GM12878 (cell line): ENCODE data around the gene RIMBP2. TPM values are rescaled to one million over a fixed set of nuclear protein-coding genes. Genes with fewer than 3 reads are reported as not detected.

Experiments
- ATAC-seq: fragments of 200-7000 bp; cut with Tn5 transposase; 3 replicates; pipeline ENCODE4 v1.9.1; 2020; ENCODE audit warnings: mild to moderate bottlenecking, moderate library complexity
- BruUV-seq: library from RNA; stranded (reverse); fragments of 400-500 nt; replicated peaks from 2 replicates; lab custom pipeline; 2021; lab: Mats Ljungman, UMichigan
- CTCF ChIA-PET: fragments of 300-600 bp; sonication (Branson Sonifier 250); formaldehyde crosslinking; extraction: SDS; loops from one replicate; lab custom pipeline; 2021; ENCODE audit warnings: inconsistent platforms; lab: Yijun Ruan, JAX
- POLR2A ChIA-PET: fragments of 350-600 bp; formaldehyde crosslinking; extraction: SDS; loops from one replicate; lab custom pipeline; 2021; ENCODE audit warnings: inconsistent platforms; lab: Charles Lee
- RAD21 ChIA-PET: fragments of 300-600 bp; sonication (Branson Sonifier 250); formaldehyde crosslinking; loops from one replicate; lab custom pipeline; 2023; ENCODE audit warnings: antibody characterized with exemption; ENCODE audit not compliant: unreplicated experiment; lab: Charles Lee
- SMC1A ChIA-PET: fragments of 300-600 bp; sonication (Branson Sonifier 250); formaldehyde crosslinking; loops from one replicate; lab custom pipeline; 2023; ENCODE audit not compliant: unreplicated experiment, uncharacterized antibody; lab: Charles Lee
- DNase-seq: peaks from one replicate; pipeline ENCODE4 v3.0.0-alpha.2; 2011; ENCODE audit warnings: low read depth, low spot score
- FAIRE-seq: peaks from 3 replicates; lab custom pipeline; 2011; peaks lifted over from hg19 to GRCh38; lab: Jason Lieb, UNC
- H2AFZ ChIP-seq: 2 replicates; pipeline ENCODE4 v1.6.0; 2011; ENCODE audit warnings: low read depth, low read length, control low read depth; ENCODE audit not compliant: control insufficient read depth
- H3K27ac ChIP-seq: 2 replicates; pipeline ENCODE4 v1.5.1; 2011; ENCODE audit warnings: control low read depth; ENCODE audit not compliant: control insufficient read depth, insufficient read depth
- H3K27me3 ChIP-seq, 2 experiments: replicated peaks in 1 of 2; 2 replicates each; pipeline versions ENCODE4 v1.6.0 to v1.6.1; 2011; ENCODE audit warnings: low read length in 1 of 2; ENCODE audit not compliant: control insufficient read depth in 2 of 2, insufficient read depth in 2 of 2
- H3K36me3 ChIP-seq, 2 experiments: 2 replicates each; pipeline ENCODE4 v1.5.1; 2011; ENCODE audit warnings: low read length in 1 of 2; ENCODE audit not compliant: control insufficient read depth in 2 of 2, insufficient read depth in 2 of 2
- H3K4me1 ChIP-seq: 2 replicates; pipeline ENCODE4 v1.6.1; 2011; ENCODE audit warnings: mild to moderate bottlenecking, low read length, moderate library complexity, mixed read lengths; ENCODE audit not compliant: control insufficient read depth, insufficient read depth
- H3K4me2 ChIP-seq: 2 replicates; pipeline ENCODE4 v1.6.0; 2011; ENCODE audit warnings: control low read depth; ENCODE audit not compliant: control insufficient read depth, insufficient read depth
- H3K4me3 ChIP-seq: fragments of 200-600 bp; sonication (generic); 2 replicates; pipeline ENCODE4 v1.5.1; 2016
- H3K79me2 ChIP-seq: 2 replicates; pipeline ENCODE4 v1.6.0; 2011; ENCODE audit warnings: low read length; ENCODE audit not compliant: control insufficient read depth, insufficient read depth
- H3K9ac ChIP-seq: 2 replicates; pipeline ENCODE4 v1.8.0; 2011; ENCODE audit warnings: low read length, control low read depth, mixed read lengths; ENCODE audit not compliant: control insufficient read depth, insufficient read depth
- H3K9me3 ChIP-seq: replicated peaks from 3 replicates; pipeline ENCODE4 v1.5.1; 2011; ENCODE audit warnings: mild to moderate bottlenecking, low read length; ENCODE audit not compliant: control insufficient read depth, insufficient read depth
- H4K20me1 ChIP-seq: 2 replicates; pipeline ENCODE4 v1.6.0; 2011; ENCODE audit not compliant: control insufficient read depth, insufficient read depth
- EGR1 ChIP-seq, 2 experiments: IDR thresholded peaks; 1 replicate in 1 of 2; 2 replicates in 1 of 2; pipeline ENCODE4 v1.6.1; 2011 to 2012; ENCODE audit warnings: low read depth in 2 of 2, low read length in 2 of 2, borderline replicate concordance in 1 of 2, mild to moderate bottlenecking in 1 of 2, moderate library complexity in 1 of 2
- GATAD2B ChIP-seq: fragments of 450-650 bp; conservative IDR thresholded peaks from 2 replicates; pipeline ENCODE4 v1.6.1; 2017; ENCODE audit warnings: low read depth, mild to moderate bottlenecking, moderate library complexity
- KLF5 ChIP-seq: fragments of 450-650 bp; IDR thresholded peaks from 2 replicates; pipeline ENCODE4 v1.6.1; 2014; ENCODE audit warnings: mild to moderate bottlenecking; ENCODE audit not compliant: partially characterized antibody
- LARP7 ChIP-seq: fragments of 450-650 bp; IDR thresholded peaks from 2 replicates; pipeline ENCODE4 v1.6.1; 2017; ENCODE audit warnings: mild to moderate bottlenecking
- MTA3 ChIP-seq: IDR thresholded peaks from 2 replicates; pipeline ENCODE4 v1.6.1; 2012; ENCODE audit warnings: low read length, inconsistent platforms, borderline replicate concordance
- RAD51 ChIP-seq: fragments of 450-650 bp; IDR thresholded peaks from 2 replicates; pipeline ENCODE4 v1.6.1; 2016; ENCODE audit warnings: moderate library complexity, mild to moderate bottlenecking, inconsistent platforms
- ZNF274 ChIP-seq: IDR thresholded peaks from one replicate; pipeline ENCODE4 v1.8.0; 2011; ENCODE audit not compliant: insufficient read length, insufficient read depth
- WGBS: methylation state at CpG from one replicate; pipeline ENCODE4 v1.1.6; 2016; ENCODE audit warnings: low lambda C conversion rate; ENCODE audit not compliant: insufficient replicate concordance, insufficient coverage; ENCODE audit errors: missing lambda C conversion rate; 5-methylcytosine and 5-hydroxymethylcytosine counted together
- in situ Hi-C: fragments of 300-500 bp; cut with MboI; formaldehyde crosslinking; loops from 9 replicates; pipeline ENCODE4 v1.14.3; 2018; ENCODE audit warnings: mixed read lengths
- intact Hi-C: fragments of 100-400 bp; cut with micrococcal nuclease; formaldehyde crosslinking; loops from one replicate; pipeline ENCODE4 v1.14.2; 2022; ENCODE audit not compliant: unreplicated experiment
- polyA plus RNA-seq, 11 experiments: library from polyadenylated mRNA; depleted of rRNA in 4 of 11; unstranded in 6 of 11; stranded (reverse) in 5 of 11; fragments of >200 nt; fragmentation: Nextera tagmentation in 4 of 11; fragmentation: Illumina TruSeq in 1 of 11; extraction: Ambion mirVana in 4 of 11; extraction: Trizol in 1 of 11; gene quantifications; 1 replicate in 1 of 11; 2 replicates in 10 of 11; pipeline versions ENCODE4 v1.2.1 to v1.2.3, GENCODE V29; 2011 to 2016; ENCODE audit warnings: inconsistent platforms in 2 of 11, missing spikeins in 2 of 11, low read depth in 1 of 11
- total RNA-seq, 4 experiments: library from RNA; depleted of rRNA in 3 of 4; stranded (reverse); fragments of >200 nt in 3 of 4; fragmentation: Illumina TruSeq in 1 of 4; extraction: Trizol in 1 of 4; gene quantifications; 2 replicates each; pipeline versions ENCODE4 v1.2.1 to v1.2.3, GENCODE V29; 2013 to 2021
- TF ChIP-seq, protein P1 (sequence below): fragments of 450-650 bp; formaldehyde crosslinking; IDR thresholded peaks from 2 replicates; pipeline ENCODE4 v1.4.0; 2022; ENCODE audit warnings: mild to moderate bottlenecking, moderate library complexity
- TF ChIP-seq, protein P2 (sequence below): IDR thresholded peaks from 2 replicates; pipeline ENCODE4 v1.6.1; 2012; ENCODE audit warnings: improper control_type of control experiment, low read depth, low read length; ENCODE audit not compliant: insufficient replicate concordance
- TF ChIP-seq, protein P3 (sequence below): fragments of 450-650 bp; IDR thresholded peaks from 2 replicates; pipeline ENCODE4 v1.6.1; 2017; ENCODE audit warnings: mild to moderate bottlenecking, low read depth, inconsistent platforms; ENCODE audit not compliant: poor library complexity, severe bottlenecking
- TF ChIP-seq, protein P4 (sequence below): fragments of 450-650 bp; IDR thresholded peaks from 2 replicates; pipeline ENCODE4 v1.6.1; 2016; ENCODE audit warnings: mild to moderate bottlenecking

RIMBP2 gene
- total and polyA plus RNA-seq, 10 of the 15 experiments (the other 5 are each of a cell fraction or from before 2014, with no cell fraction given) = 0.04 to 2.9 (median 0.07) TPM; not detected in 1

DNA sequence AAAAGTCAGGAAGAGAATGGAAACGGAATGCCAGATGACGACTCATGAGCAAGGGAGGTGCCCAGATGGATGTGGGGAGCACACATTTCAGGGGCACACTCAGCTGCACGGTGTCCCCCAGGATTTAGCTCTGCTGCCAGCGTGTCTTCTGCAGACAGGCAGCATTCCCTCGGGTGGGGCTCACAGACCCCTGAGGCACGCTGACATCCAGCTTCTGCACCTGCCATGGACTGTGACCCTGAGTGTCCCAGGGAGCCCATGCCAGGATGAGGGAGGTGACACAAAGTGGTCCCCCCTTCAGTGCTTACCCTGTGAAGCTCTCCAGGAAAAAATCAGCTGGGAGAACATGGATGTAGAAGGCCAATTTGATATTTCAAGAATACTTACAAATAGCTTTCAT lies 294.2 kb downstream of the RIMBP2 start (continued):
- no peak for TF ChIP-seq ZNF274
- TF ChIP-seq KLF5 = no peak
- TF ChIP-seq GATAD2B = no peak

DNA sequence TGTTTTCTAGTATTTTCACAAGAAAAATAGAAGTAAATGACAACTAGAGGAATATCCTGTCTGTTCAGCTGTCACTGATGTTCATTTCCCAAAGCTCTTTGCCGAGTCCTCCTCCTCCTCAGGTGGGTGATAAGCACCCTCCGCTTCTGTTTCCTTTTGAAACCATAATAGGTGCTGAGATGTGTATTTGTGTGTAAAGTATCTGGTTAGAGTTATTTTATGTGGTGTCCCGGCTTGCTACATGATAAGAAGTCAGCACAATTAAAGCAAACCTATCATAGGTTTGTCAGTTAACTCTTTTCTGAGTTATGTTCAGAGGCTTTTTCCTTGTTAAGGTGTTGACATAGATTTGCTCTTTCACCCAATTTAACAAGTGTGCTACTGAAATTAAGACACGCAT lies 296.0 kb downstream of the RIMBP2 start:
- in situ Hi-C loops (no loop called here), intact Hi-C loops (no loop called here)
- H3K9me3 ChIP-seq = no peaks in the 10 kb centered on the region; the same call in 2 of the 3 replicates
- H3K79me2 ChIP-seq = no peaks in the 10 kb centered on the region
- no peak overlapping the region for H3K9ac ChIP-seq
- 32% methylated on average over 4 of the region's 4 CpGs for WGBS
- ChIA-PET SMC1A (interaction anchor here (0.6 kb wide), 1 partner anchor 46 kb away, joined by 3 read pairs; no protein-coding TSS in a partner anchor), POLR2A (no interaction called here), RAD21 (no interaction called here), CTCF (no interaction called here)
- no peaks in the 10 kb centered on the region for H4K20me1 ChIP-seq
- no peaks in the 10 kb centered on the region for H3K27me3 ChIP-seq
- no peak for ATAC-seq
- no peak for DNase-seq
- no peaks in the 10 kb centered on the region for H3K4me1 ChIP-seq
- H3K36me3 ChIP-seq = no peaks in the 10 kb centered on the region
- no TSS peak for BruUV-seq
- H3K4me3 ChIP-seq = no peak overlapping the region
- H3K27ac ChIP-seq = no peak overlapping the region
- no peak overlapping the region for H3K4me2 ChIP-seq
- no peak for FAIRE-seq
- no peak overlapping the region for H2AFZ ChIP-seq
- TF ChIP-seq MTA3 = no peak
- no peak for TF ChIP-seq RAD51
- no peak for TF ChIP-seq EGR1 (IDR thresholded peaks at IDR 0.05; ENCODE audit: borderline replicate concordance in 1 of 2, low read depth in 2 of 2, low read length in 2 of 2)
- TF ChIP-seq, protein P1, sequence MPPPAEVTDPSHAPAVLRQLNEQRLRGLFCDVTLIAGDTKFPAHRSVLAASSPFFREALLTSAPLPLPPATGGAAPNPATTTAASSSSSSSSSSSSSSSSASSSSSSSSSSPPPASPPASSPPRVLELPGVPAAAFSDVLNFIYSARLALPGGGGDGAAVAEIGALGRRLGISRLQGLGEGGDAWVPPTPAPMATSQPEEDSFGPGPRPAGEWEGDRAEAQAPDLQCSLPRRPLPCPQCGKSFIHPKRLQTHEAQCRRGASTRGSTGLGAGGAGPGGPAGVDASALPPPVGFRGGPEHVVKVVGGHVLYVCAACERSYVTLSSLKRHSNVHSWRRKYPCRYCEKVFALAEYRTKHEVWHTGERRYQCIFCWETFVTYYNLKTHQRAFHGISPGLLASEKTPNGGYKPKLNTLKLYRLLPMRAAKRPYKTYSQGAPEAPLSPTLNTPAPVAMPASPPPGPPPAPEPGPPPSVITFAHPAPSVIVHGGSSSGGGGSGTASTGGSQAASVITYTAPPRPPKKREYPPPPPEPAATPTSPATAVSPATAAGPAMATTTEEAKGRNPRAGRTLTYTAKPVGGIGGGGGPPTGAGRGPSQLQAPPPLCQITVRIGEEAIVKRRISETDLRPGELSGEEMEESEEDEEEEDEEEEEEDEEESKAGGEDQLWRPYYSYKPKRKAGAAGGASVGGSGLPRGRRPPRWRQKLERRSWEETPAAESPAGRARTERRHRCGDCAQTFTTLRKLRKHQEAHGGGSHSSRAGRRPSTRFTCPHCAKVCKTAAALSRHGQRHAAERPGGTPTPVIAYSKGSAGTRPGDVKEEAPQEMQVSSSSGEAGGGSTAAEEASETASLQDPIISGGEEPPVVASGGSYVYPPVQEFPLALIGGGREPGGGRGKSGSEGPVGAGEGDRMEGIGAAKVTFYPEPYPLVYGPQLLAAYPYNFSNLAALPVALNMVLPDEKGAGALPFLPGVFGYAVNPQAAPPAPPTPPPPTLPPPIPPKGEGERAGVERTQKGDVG (CRISPR knock-in tag) = no peak
- no peak for TF ChIP-seq LARP7
- TF ChIP-seq, protein P2, sequence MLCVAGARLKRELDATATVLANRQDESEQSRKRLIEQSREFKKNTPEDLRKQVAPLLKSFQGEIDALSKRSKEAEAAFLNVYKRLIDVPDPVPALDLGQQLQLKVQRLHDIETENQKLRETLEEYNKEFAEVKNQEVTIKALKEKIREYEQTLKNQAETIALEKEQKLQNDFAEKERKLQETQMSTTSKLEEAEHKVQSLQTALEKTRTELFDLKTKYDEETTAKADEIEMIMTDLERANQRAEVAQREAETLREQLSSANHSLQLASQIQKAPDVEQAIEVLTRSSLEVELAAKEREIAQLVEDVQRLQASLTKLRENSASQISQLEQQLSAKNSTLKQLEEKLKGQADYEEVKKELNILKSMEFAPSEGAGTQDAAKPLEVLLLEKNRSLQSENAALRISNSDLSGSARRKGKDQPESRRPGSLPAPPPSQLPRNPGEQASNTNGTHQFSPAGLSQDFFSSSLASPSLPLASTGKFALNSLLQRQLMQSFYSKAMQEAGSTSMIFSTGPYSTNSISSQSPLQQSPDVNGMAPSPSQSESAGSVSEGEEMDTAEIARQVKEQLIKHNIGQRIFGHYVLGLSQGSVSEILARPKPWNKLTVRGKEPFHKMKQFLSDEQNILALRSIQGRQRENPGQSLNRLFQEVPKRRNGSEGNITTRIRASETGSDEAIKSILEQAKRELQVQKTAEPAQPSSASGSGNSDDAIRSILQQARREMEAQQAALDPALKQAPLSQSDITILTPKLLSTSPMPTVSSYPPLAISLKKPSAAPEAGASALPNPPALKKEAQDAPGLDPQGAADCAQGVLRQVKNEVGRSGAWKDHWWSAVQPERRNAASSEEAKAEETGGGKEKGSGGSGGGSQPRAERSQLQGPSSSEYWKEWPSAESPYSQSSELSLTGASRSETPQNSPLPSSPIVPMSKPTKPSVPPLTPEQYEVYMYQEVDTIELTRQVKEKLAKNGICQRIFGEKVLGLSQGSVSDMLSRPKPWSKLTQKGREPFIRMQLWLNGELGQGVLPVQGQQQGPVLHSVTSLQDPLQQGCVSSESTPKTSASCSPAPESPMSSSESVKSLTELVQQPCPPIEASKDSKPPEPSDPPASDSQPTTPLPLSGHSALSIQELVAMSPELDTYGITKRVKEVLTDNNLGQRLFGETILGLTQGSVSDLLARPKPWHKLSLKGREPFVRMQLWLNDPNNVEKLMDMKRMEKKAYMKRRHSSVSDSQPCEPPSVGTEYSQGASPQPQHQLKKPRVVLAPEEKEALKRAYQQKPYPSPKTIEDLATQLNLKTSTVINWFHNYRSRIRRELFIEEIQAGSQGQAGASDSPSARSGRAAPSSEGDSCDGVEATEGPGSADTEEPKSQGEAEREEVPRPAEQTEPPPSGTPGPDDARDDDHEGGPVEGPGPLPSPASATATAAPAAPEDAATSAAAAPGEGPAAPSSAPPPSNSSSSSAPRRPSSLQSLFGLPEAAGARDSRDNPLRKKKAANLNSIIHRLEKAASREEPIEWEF = no peak
- TF ChIP-seq, protein P3, sequence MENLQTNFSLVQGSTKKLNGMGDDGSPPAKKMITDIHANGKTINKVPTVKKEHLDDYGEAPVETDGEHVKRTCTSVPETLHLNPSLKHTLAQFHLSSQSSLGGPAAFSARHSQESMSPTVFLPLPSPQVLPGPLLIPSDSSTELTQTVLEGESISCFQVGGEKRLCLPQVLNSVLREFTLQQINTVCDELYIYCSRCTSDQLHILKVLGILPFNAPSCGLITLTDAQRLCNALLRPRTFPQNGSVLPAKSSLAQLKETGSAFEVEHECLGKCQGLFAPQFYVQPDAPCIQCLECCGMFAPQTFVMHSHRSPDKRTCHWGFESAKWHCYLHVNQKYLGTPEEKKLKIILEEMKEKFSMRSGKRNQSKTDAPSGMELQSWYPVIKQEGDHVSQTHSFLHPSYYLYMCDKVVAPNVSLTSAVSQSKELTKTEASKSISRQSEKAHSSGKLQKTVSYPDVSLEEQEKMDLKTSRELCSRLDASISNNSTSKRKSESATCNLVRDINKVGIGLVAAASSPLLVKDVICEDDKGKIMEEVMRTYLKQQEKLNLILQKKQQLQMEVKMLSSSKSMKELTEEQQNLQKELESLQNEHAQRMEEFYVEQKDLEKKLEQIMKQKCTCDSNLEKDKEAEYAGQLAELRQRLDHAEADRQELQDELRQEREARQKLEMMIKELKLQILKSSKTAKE = no peak
- TF ChIP-seq, protein P4, sequence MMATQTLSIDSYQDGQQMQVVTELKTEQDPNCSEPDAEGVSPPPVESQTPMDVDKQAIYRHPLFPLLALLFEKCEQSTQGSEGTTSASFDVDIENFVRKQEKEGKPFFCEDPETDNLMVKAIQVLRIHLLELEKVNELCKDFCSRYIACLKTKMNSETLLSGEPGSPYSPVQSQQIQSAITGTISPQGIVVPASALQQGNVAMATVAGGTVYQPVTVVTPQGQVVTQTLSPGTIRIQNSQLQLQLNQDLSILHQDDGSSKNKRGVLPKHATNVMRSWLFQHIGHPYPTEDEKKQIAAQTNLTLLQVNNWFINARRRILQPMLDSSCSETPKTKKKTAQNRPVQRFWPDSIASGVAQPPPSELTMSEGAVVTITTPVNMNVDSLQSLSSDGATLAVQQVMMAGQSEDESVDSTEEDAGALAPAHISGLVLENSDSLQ = no peak
